Chondrocyte (in vitro differentiated cells): Measurements from ENCODE around the gene CUL4A. TPM values are rescaled to one million over a fixed set of nuclear protein-coding genes. Genes with fewer than 3 reads are reported as not detected.

Experiments used
- DNase-seq: peaks from one replicate; pipeline ENCODE4 v3.0.0; 2021; ENCODE audit warnings: mixed read lengths, low spot score
- H3K27ac Mint-ChIP-seq: one replicate; pipeline ENCODE4 v1.8.0; 2021; ENCODE audit warnings: mild to moderate bottlenecking, moderate library complexity, mixed read lengths; ENCODE audit not compliant: unreplicated experiment
- H3K27me3 Mint-ChIP-seq: 2 replicates; pipeline ENCODE4 v1.8.0; 2021; ENCODE audit warnings: low read depth, mixed read lengths
- H3K36me3 Mint-ChIP-seq: 2 replicates; pipeline ENCODE4 v1.8.0; 2021; ENCODE audit warnings: low read depth, mixed read lengths
- H3K4me1 Mint-ChIP-seq: 2 replicates; pipeline ENCODE4 v1.8.0; 2021; ENCODE audit warnings: low read depth, mild to moderate bottlenecking, mixed read lengths
- H3K4me3 Mint-ChIP-seq: one replicate; pipeline ENCODE4 v1.8.0; 2021; ENCODE audit warnings: mild to moderate bottlenecking, moderate library complexity, mixed read lengths; ENCODE audit not compliant: unreplicated experiment
- H3K9me3 Mint-ChIP-seq: 2 replicates; pipeline ENCODE4 v1.8.0; 2021; ENCODE audit warnings: low read depth, mixed read lengths
- CTCF ChIP-seq: fragments of 200-600 bp; sonication (generic); IDR thresholded peaks from 2 replicates; pipeline ENCODE4 v1.5.0; 2021; ENCODE audit warnings: antibody characterized with exemption, mild to moderate bottlenecking, moderate library complexity
- total RNA-seq: library from RNA; stranded (reverse); gene quantifications from 3 replicates; pipeline ENCODE4 v1.2.1, GENCODE V29; 2021

The CUL4A gene
- total RNA-seq, 1 donor from 2014 or later: 64.6 TPM

GRCh38 chr13:113172419-113172926 is 36.9 kb upstream of the CUL4A start:
- H3K27me3 Mint-ChIP-seq: no peaks in the 10 kb centered on the region
- peaks cover 7% of the 10 kb centered on the region for H3K9me3 Mint-ChIP-seq
- H3K4me3 Mint-ChIP-seq: no peak overlapping the region
- TF ChIP-seq CTCF: no peak
- DNase-seq: no peak
- H3K27ac Mint-ChIP-seq: no peak overlapping the region
- H3K36me3 Mint-ChIP-seq: peaks cover 32% of the 10 kb centered on the region
- peaks cover 3% of the 10 kb centered on the region for H3K4me1 Mint-ChIP-seq

- Mint-ChIP-seq H3K36me3 (peaks cover 22% of the 10 kb centered on the region), H3K4me1 (peaks cover 32% of the 10 kb centered on the region), H3K9me3 (no peaks in the 10 kb centered on the region), H3K4me3 (no peak overlapping the region), H3K27me3 (no peaks in the 10 kb centered on the region), H3K27ac (no peak overlapping the region)
- TF ChIP-seq CTCF: no peak
- no peak for DNase-seq
Measured at GRCh38 chr13:113176280-113176679, 33.1 kb upstream of the CUL4A start.

- TF ChIP-seq CTCF: no peak
- Mint-ChIP-seq H3K36me3 (peaks cover 17% of the 10 kb centered on the region), H3K27ac (no peak overlapping the region), H3K27me3 (no peaks in the 10 kb centered on the region), H3K9me3 (no peaks in the 10 kb centered on the region), H3K4me1 (peaks cover 33% of the 10 kb centered on the region), H3K4me3 (no peak overlapping the region)
- DNase-seq: no peak
Measured at GRCh38 chr13:113176822-113177221, 32.6 kb upstream of the CUL4A start.

GRCh38 chr13:113178070-113178895 is 31.1 kb upstream of the CUL4A start:
- peak overlapping the region; percentile 17 for H3K4me3 Mint-ChIP-seq
- DNase-seq: no peak
- H3K9me3 Mint-ChIP-seq: no peaks in the 10 kb centered on the region
- no peaks in the 10 kb centered on the region for H3K27me3 Mint-ChIP-seq
- peaks cover 22% of the 10 kb centered on the region for H3K36me3 Mint-ChIP-seq
- peaks cover 37% of the 10 kb centered on the region for H3K4me1 Mint-ChIP-seq
- H3K27ac Mint-ChIP-seq: peak overlapping the region; percentile 79
- no peak for TF ChIP-seq CTCF

GRCh38 chr13:113178896-113179167 is 30.6 kb upstream of the CUL4A start:
- TF ChIP-seq CTCF: no peak
- peak overlapping the region; percentile 79 for H3K27ac Mint-ChIP-seq
- peaks cover 41% of the 10 kb centered on the region for H3K4me1 Mint-ChIP-seq
- no peak for DNase-seq
- peaks cover 24% of the 10 kb centered on the region for H3K36me3 Mint-ChIP-seq
- H3K4me3 Mint-ChIP-seq: no peak overlapping the region
- H3K9me3 Mint-ChIP-seq: no peaks in the 10 kb centered on the region
- H3K27me3 Mint-ChIP-seq: no peaks in the 10 kb centered on the region
